Activated T-cell treated with anti-CD3 and anti-CD28 coated beads, Interleukin-2, amount 50 U/mL, for 4 hours (primary cell): ENCODE measurements around the gene SH3RF3. TPM values are rescaled to one million over a fixed set of nuclear protein-coding genes. Genes with fewer than 3 reads are reported as not detected.

Source experiments
- ATAC-seq, 2 donors: fragments of 200-7000 bp; cut with Tn5 transposase; one replicate each; pipeline ENCODE4 v1.10.0; 2021
- DNase-seq: peaks from one replicate; pipeline ENCODE4 v3.0.0-alpha.2; 2020
- H3K27me3 Mint-ChIP-seq: one replicate; pipeline ENCODE4 v1.8.0; 2021; ENCODE audit warnings: low read depth, mixed read lengths
- H3K36me3 Mint-ChIP-seq: one replicate; pipeline ENCODE4 v1.8.0; 2022; ENCODE audit warnings: mixed read lengths; ENCODE audit not compliant: insufficient read depth
- H3K4me1 Mint-ChIP-seq: one replicate; pipeline ENCODE4 v1.8.0; 2021; ENCODE audit warnings: low read depth, mixed read lengths
- H3K4me3 Mint-ChIP-seq: one replicate; pipeline ENCODE4 v1.8.0; 2021; ENCODE audit warnings: mild to moderate bottlenecking, moderate library complexity, mixed read lengths
- H3K9me3 Mint-ChIP-seq: one replicate; pipeline ENCODE4 v1.8.0; 2021; ENCODE audit warnings: mixed read lengths
- total RNA-seq, 3 donors: library from RNA; stranded (reverse); gene quantifications; one replicate each; pipeline ENCODE4 v1.2.1, GENCODE V29; 2021

SH3RF3 gene
- total RNA-seq, 3 donors from 2014 or later, result 0.33 to 0.98 (median 0.89) TPM

DNA sequence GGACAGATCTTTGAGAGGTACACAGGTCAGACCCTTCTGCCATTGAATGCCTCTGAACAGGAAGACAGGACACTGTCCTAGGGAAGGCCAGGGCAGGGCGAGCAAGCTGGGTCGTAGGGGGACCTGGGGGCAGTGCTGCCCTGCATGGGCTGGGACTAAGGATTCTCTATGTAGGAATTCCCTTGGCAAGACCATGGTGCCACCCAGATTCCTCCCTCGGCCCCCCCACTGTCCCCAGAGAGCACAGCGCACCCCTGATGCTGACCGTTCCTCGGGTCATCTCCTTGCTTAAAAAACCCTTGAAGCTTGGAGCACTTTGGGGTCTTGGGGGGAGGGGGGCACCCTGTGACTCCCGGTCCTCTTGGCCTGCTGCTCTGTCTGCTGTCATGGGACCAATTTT lies 289.7 kb downstream of the SH3RF3 start:
- H3K36me3 Mint-ChIP-seq, result no peaks in the 10 kb centered on the region
- no peaks in the 10 kb centered on the region for H3K4me1 Mint-ChIP-seq
- H3K9me3 Mint-ChIP-seq, result no peaks in the 10 kb centered on the region
- no peaks in the 10 kb centered on the region for H3K27me3 Mint-ChIP-seq
- no peak overlapping the region for H3K4me3 Mint-ChIP-seq
- no peak for DNase-seq
- ATAC-seq, result no peak

DNA sequence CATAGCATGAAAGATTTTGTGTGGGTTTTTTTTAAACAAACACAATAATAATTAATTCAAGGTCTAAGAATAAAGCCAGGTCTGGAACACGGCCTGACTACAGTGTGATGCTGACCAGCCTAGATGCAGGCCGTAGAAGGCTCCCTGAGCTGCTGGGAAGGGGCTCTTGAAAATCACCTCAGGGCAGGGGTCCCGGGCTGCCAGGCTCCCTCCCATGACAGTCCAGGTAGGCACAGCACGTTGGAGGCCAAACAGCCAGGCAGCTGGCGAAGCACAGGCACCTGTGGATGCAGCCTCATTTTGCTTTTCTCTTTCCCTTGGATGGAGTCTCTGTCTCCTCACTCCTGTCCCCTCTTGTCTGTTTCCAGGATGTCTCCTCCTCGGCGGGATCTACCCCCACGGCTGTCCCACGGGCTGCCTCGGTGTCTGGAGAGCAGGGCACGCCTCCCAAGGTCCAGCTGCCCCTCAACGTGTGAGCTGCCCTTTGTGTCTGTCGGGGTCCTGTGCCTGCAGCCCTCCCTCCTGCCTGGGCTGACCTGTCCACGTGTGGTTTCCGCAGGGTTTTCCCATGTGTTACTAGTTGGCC lies 290.3 kb downstream of the SH3RF3 start:
- no peaks in the 10 kb centered on the region for H3K27me3 Mint-ChIP-seq
- no peaks in the 10 kb centered on the region for H3K4me1 Mint-ChIP-seq
- H3K4me3 Mint-ChIP-seq, result no peak overlapping the region

DNA sequence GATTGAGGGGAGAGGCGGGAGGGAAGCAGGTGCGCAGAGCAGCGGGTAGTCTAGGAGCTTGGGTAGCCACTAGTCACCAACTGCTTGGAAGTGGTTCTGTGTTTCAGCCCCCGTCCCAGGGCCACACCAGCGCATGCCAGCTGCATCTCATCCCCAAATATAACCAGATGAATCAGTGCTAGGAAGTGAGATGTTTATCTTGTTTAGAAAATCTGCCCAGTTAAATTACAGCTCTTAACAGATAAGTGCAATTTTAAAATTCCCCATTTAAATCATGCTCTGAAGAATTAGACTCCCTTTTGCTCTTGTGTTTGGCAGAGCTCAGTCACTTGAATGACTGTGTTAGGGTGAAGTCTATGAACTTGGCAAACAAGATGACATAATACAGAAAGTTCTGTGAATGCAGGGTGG lies 291.0 kb downstream of the SH3RF3 start:
- no peaks in the 10 kb centered on the region for H3K9me3 Mint-ChIP-seq
- DNase-seq (no peak), ATAC-seq (no peak)
- no peak overlapping the region for H3K4me3 Mint-ChIP-seq
- H3K27me3 Mint-ChIP-seq, result no peaks in the 10 kb centered on the region
- H3K4me1 Mint-ChIP-seq, result no peaks in the 10 kb centered on the region
- H3K36me3 Mint-ChIP-seq, result no peaks in the 10 kb centered on the region

More for the DNA sequence above, 290.3 kb downstream of the SH3RF3 start:
- no peaks in the 10 kb centered on the region for H3K9me3 Mint-ChIP-seq
- H3K36me3 Mint-ChIP-seq, result no peaks in the 10 kb centered on the region
- DNase-seq, result no peak
- no peak for ATAC-seq

DNA sequence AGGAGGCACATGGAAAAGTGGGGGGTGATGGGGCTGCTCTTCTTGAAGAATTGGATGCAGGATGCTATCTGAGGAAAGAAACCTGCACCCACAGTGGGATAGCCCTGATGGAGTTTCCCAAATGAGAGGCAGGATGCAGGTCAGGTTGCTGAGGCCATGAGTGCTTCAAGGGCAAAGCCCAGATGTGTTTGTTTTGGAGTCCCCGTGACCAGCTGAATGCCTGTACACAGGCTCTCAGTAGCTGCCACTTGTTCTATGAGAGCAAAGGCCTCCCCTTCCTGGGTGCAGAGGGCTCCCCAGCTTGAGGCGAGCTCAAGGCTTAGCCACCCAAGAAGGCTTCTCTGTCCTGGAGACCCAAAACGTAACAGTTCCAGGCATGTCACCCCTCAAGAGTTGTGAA lies 292.1 kb downstream of the SH3RF3 start:
- Mint-ChIP-seq H3K27me3 (no peaks in the 10 kb centered on the region), H3K4me3 (no peak overlapping the region)
- ATAC-seq, result no peak

DNA sequence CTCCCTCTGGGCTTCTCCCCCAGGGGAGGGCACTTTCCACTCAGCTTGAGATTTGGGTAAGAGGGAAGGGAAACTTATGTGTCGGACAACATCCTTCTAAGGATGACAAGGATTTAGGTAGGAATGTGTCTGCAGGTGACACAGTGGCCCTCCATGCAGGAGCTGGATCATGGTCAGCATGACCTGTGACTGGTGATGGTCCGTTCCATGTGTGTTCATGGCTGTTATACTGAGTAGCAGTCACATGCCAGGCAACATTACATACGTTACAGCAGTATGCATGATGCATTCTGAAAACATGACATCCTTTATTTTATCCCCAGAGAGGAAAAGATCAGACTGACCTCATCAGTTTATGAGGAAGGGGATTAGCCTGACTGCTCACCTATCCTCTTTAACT lies 292.6 kb downstream of the SH3RF3 start:
- H3K4me3 Mint-ChIP-seq, result no peak overlapping the region
- ATAC-seq, result no peak
- H3K36me3 Mint-ChIP-seq, result no peaks in the 10 kb centered on the region
- H3K9me3 Mint-ChIP-seq, result no peaks in the 10 kb centered on the region
- no peaks in the 10 kb centered on the region for H3K4me1 Mint-ChIP-seq
- no peaks in the 10 kb centered on the region for H3K27me3 Mint-ChIP-seq
- DNase-seq, result no peak

More for the DNA sequence above, 292.1 kb downstream of the SH3RF3 start:
- no peaks in the 10 kb centered on the region for H3K36me3 Mint-ChIP-seq
- no peak for DNase-seq
- no peaks in the 10 kb centered on the region for H3K9me3 Mint-ChIP-seq
- H3K4me1 Mint-ChIP-seq, result no peaks in the 10 kb centered on the region

DNA sequence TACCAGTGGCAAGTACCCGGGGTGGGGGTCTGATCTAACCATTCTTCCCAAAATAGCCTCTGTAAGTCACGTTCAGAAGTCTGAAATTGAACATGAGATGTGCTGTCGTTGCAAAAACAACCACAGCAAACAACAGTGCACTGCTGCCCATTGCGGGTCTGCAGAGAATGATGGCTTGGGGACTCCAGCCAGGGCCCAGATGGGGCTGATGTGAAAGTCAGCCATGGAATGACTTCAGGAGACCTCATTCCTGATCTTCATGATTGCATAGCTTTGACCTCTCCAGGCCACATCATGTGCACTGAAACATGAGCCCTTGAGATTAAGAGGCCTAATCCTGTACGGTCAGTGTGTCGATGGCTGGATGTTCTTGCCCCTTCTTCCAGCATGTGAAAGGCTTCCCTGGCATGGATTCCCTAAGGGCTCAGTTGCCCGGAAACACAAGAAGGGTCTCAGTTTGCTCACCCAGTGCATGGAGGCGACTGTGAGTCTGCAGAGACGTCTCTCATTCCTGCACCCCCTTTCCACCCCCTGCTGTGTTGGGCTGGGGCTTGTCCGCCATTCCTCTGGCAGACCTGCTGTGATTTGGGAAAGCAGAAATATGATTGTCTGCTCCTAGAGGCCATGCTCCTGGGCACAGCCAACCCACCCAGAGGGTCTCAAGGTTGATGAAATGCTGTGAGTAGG lies 293.2 kb downstream of the SH3RF3 start:
- H3K4me3 Mint-ChIP-seq, result no peak overlapping the region

DNA sequence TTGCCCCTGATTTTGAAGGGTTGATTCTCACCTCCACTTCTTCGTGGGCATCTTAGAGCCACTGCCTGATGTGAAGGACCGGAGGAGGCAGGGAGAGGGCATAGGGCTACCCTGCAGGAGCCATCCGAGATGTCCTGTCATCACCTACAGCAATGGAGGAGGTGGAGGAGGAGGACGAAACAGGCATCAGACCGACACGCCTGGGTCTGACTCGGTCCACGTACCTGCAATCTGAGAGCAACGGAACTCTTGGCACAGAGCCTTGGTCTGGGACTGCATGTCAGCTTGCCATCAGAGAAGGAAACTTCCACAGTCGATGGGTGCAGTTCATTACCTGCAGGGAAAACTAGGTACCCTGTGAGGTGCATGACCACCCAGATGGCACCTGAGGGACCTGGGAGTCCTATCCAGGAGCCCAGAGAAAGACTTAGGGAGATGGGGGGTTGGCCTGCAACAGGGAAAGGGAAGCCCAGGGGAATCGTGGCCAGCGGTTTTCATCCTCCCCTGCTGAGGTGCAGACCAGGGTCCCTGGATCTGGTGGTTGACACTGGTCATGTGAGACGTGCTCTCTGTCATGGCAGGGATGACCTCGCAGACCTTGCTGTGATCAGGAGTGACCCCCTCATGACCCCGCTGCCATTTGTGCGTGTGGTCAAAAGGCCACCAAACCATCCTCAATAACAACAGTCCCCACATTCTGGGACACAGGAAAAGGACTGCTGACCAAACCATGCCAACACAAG lies 293.9 kb downstream of the SH3RF3 start:
- Mint-ChIP-seq H3K4me1 (no peaks in the 10 kb centered on the region), H3K36me3 (no peaks in the 10 kb centered on the region), H3K27me3 (no peaks in the 10 kb centered on the region), H3K9me3 (no peaks in the 10 kb centered on the region), H3K4me3 (no peak overlapping the region)
- DNase-seq, result no peak
- no peak for ATAC-seq

More for the DNA sequence above, 293.2 kb downstream of the SH3RF3 start:
- DNase-seq (no peak), ATAC-seq (no peak)
- Mint-ChIP-seq H3K36me3 (no peaks in the 10 kb centered on the region), H3K9me3 (no peaks in the 10 kb centered on the region), H3K4me1 (no peaks in the 10 kb centered on the region), H3K27me3 (no peaks in the 10 kb centered on the region)

DNA sequence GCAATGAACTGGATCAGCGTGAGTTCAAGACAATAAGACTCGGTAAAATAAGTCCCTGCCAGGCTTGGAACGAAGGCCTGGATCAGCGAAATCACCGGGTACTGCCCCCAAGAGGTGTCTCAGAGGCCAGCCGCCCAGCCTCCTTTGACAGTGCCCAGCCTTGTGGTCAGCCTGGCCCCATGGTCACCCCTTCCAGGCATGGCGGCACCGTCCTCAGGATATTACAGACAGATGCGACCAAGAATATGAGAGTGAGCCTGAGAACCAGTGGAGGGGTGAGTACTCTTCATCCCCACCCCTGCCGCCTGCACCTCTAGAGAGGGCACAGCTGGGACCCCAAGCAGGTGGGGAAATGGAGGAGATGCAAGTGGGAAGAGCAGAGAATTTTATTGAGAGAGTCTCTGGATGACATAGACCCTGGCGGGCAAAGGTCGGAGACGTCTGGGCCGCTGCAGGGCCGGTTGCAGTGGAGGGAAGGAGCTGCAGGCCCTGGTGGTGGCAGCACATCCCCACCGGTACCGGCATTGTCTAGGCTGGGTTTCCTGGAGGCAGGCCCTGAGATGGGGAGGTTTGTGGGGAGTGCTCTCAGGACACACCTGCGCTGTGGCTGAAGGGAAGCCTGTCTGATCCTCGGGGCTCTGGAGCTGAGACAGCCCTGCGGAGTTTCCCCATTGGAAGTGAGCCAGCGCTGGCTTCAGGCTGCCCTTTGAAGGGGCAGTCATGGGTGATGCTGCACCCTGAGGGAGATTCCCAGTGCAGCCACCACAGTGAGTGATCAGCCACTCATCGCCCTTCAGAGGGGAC lies 294.8 kb downstream of the SH3RF3 start:
- H3K4me3 Mint-ChIP-seq, result no peak overlapping the region
- no peaks in the 10 kb centered on the region for H3K4me1 Mint-ChIP-seq
- DNase-seq (no peak), ATAC-seq (no peak)
- no peaks in the 10 kb centered on the region for H3K9me3 Mint-ChIP-seq
- H3K36me3 Mint-ChIP-seq, result no peaks in the 10 kb centered on the region
- H3K27me3 Mint-ChIP-seq, result no peaks in the 10 kb centered on the region

DNA sequence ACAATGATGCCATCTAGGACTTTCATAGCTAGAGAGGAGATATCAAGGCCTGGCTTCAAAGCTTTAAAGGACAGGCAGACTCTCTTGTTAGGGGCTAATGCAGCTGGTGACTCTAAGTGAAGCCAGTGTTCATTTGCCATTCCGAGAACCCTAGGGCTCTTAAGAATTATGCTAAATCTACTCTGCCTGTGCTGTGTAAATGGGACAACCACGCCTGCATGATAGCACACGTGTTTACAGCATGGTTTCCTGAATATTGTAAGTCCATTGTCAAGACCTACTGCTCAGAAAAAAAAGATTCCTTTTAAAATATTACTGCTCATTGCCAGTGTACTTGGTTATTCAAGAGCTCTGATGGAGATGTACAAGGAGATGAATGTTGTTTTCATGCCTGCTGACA lies 296.4 kb downstream of the SH3RF3 start:
- DNase-seq, result no peak
- no peak for ATAC-seq
- no peak overlapping the region for H3K4me3 Mint-ChIP-seq
- no peaks in the 10 kb centered on the region for H3K36me3 Mint-ChIP-seq
- H3K4me1 Mint-ChIP-seq, result no peaks in the 10 kb centered on the region
- H3K9me3 Mint-ChIP-seq, result no peaks in the 10 kb centered on the region
- H3K27me3 Mint-ChIP-seq, result no peaks in the 10 kb centered on the region

DNA sequence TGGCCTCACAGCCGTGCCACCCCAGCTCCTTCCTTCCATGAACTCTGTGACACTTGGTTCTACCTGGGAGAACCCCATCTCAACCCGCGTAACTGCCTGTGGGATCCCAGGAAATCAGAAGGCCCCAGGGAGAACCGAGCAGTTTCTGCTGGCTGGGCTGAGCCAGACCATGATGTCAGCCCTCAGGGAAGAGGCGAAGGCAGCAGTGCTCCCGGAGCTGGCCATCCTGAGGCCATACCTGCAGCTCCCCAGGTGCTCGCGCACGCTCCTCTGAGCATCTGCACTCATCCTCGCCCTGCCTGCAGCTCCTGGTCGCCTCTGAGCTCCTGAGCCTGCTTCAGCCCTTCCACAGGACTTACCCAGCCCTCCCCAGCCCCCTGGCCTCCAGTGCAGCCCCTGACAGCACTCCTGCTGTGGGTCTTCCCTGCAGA lies 298.7 kb downstream of the SH3RF3 start:
- no peak for ATAC-seq
- no peak for DNase-seq
- H3K4me3 Mint-ChIP-seq, result no peak overlapping the region
- no peaks in the 10 kb centered on the region for H3K4me1 Mint-ChIP-seq
- H3K36me3 Mint-ChIP-seq, result no peaks in the 10 kb centered on the region
- no peaks in the 10 kb centered on the region for H3K27me3 Mint-ChIP-seq
- H3K9me3 Mint-ChIP-seq, result no peaks in the 10 kb centered on the region

DNA sequence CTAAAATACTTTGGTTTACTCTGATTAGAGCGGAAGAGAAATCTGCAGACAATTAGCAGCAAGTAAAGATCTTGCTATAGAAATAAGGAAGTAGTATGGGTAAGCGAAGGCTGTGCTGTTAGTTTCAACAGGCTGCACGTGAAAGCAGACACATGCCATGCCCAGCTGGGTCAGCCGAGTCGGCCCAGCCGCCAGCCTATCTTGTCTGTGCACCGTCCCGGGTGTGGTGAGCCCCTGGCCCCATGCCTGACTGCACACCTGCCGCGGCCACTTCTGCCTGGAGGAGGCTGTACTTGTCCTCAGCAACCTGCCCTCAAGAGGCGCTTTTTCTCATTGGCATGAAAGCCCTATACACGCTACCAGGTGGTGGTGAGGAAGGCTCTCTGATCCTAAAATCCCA lies 299.3 kb downstream of the SH3RF3 start:
- Mint-ChIP-seq H3K4me1 (no peaks in the 10 kb centered on the region), H3K27me3 (no peaks in the 10 kb centered on the region), H3K9me3 (no peaks in the 10 kb centered on the region), H3K4me3 (no peak overlapping the region), H3K36me3 (no peaks in the 10 kb centered on the region)
- ATAC-seq (no peak), DNase-seq (no peak)

DNA sequence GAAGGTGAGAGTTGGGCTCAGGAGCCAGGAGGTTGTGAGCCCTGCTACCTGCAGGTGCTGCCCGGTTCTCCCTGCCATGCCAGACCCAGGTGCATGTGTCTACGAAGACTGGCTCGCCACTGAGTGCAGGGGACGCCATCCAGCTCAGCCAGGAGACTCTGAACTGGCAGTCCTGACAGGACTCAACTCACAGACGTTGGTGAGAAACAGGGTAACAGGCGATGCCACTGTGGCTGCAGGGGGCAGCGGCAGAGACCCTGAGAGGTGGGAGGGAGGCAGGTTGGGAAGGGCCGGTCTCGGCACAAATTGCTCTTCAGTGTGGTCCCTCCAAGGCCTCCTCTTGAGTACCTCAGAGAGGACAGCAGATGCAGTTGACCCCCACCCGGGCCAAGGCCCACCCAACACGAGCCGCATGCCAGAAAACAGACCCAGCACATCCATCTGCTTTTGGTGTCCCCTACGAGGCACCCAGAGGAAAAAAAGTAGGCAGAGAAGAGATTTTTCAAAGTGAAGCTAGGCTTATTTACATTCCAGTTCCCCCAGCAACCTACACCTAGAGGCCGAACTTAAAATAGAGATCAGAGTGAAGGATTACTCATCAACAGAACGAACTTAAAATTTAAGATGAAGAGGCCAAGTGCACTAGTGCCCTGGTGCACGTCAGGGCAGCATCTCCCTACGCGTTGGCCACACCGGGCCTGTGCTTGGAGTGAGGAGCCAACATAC lies 300.0 kb downstream of the SH3RF3 start:
- no peak for DNase-seq
- Mint-ChIP-seq H3K4me1 (no peaks in the 10 kb centered on the region), H3K27me3 (no peaks in the 10 kb centered on the region), H3K9me3 (no peaks in the 10 kb centered on the region), H3K36me3 (no peaks in the 10 kb centered on the region), H3K4me3 (no peak overlapping the region)
- no peak for ATAC-seq

DNA sequence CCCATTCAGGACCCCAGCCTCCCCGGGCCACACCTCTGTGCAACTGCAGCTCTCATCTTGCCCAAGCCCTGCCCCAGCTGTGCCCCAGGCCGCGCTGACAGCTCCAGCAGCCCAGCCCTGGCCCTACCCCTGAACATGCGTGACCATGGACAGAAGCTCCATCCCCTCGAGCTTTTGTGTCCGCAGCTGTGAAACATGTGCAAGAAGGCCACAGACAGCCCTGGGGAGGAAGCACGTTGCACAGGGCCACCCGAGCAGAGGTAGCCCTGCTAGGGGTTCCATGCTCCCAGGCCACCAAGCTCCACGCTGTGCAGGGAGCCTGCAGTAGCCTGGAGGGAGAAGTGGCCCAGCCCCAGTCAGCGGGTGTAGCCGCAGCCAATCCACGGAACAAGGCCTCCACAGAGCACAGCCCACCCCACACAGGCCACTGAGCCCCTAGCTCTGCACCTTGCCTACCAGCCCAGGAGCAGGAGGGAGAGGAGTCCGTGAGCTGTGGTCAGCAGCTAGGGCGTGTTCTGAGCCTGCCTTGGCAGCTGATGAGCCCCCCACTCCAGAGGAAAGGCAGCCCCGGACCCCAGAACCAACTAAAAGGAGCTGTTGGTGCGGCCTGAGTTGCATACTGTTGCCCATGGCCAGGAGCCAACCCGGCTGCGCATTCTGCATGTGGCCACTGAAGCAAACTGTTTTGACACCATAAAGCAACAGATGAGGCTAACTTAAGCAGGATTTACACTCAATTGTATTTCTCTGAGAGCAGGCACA lies 300.7 kb downstream of the SH3RF3 start:
- Mint-ChIP-seq H3K9me3 (no peaks in the 10 kb centered on the region), H3K36me3 (no peaks in the 10 kb centered on the region), H3K27me3 (no peaks in the 10 kb centered on the region), H3K4me1 (no peaks in the 10 kb centered on the region), H3K4me3 (no peak overlapping the region)
- DNase-seq (no peak), ATAC-seq (no peak)
